Loucy (cell line): ENCODE data around the gene PGLYRP3.

Experiments used
- EZH2phosphoT487 ChIP-seq: fragments of 200-600 bp; IDR thresholded peaks from 2 replicates; pipeline ENCODE4 v1.6.1; 2018; ENCODE audit warnings: antibody characterized with exemption, mild to moderate bottlenecking, moderate library complexity, borderline replicate concordance
- TF ChIP-seq, protein P1 (sequence below): fragments of 200-600 bp; sonication (generic); conservative IDR thresholded peaks from 2 replicates; pipeline ENCODE4 v1.5.1; 2014; ENCODE audit warnings: mild to moderate bottlenecking, antibody characterized with exemption, low read length

DNA sequence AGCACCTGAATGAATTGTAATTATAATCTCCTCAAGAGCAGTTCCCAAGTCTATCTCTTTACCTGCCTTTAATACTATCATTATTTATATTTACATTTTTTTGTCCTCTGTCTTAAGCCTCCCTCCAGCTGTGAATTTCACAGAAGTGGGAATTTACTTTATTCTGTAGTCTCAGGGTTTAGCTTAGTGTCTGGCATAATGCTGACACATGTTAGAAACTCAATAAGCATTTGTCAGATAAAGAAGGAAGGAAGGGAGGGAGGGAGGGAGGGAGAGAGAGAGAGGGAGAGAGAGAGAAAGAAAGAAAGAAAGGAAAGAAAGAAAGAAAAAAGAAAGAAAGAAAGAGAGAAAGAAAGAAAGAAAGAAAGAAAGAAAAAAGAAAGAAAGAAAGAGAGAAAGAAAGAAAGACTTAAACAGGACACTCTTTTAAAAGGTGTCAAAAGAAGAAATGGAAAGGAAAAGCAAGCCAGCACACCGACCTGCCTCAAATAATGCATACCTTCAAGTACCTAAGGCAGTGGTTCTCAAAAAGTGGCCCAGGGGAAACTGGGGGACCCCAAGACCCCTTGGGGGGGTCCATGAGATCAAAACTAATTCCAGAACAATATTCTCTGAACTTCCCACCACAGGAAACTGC lies 37.7 kb upstream of the PGLYRP3 start:
- TF ChIP-seq, protein P1, sequence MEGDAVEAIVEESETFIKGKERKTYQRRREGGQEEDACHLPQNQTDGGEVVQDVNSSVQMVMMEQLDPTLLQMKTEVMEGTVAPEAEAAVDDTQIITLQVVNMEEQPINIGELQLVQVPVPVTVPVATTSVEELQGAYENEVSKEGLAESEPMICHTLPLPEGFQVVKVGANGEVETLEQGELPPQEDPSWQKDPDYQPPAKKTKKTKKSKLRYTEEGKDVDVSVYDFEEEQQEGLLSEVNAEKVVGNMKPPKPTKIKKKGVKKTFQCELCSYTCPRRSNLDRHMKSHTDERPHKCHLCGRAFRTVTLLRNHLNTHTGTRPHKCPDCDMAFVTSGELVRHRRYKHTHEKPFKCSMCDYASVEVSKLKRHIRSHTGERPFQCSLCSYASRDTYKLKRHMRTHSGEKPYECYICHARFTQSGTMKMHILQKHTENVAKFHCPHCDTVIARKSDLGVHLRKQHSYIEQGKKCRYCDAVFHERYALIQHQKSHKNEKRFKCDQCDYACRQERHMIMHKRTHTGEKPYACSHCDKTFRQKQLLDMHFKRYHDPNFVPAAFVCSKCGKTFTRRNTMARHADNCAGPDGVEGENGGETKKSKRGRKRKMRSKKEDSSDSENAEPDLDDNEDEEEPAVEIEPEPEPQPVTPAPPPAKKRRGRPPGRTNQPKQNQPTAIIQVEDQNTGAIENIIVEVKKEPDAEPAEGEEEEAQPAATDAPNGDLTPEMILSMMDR: no peak
- TF ChIP-seq EZH2phosphoT487: no peak
